ENCODE measurements around the gene MED25. TPM values are rescaled to one million over a fixed set of nuclear protein-coding genes. Genes with fewer than 3 reads are reported as not detected.

MED25 gene
- polyA plus RNA-seq, 3 donors: 13.9 to 52.9 (median 18.5) TPM

DNA sequence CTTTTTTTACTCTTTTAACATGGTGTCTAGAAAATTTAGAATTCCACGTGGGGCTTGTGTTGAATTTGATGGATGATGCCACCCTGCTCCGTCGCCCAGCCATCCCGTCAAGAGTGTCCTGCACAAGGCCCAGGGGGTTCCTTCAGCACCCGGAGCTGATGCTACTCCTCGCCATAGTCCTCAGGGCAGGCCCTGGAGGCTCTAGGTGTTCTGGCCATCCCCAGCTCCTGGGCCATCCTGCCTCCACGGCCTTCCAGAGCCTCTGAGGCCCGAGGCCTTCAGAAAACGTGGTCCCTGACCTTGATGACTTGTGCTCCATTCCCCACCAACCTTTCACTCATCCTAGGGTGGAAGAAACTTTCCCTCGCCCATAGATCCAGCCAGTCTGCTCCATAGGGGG lies 55.7 kb downstream of the MED25 start:
- intact Hi-C loops (cut with micrococcal nuclease): no loop called here
- H3K4me1 ChIP-seq (ENCODE audit: control insufficient read depth in 1 of 2, insufficient read depth in 2 of 2, low read length in 2 of 2): peaks cover 34 to 39% of the 10 kb centered on the region in 2 donors
- no peak overlapping the region for H3K4me3 Mint-ChIP-seq

DNA sequence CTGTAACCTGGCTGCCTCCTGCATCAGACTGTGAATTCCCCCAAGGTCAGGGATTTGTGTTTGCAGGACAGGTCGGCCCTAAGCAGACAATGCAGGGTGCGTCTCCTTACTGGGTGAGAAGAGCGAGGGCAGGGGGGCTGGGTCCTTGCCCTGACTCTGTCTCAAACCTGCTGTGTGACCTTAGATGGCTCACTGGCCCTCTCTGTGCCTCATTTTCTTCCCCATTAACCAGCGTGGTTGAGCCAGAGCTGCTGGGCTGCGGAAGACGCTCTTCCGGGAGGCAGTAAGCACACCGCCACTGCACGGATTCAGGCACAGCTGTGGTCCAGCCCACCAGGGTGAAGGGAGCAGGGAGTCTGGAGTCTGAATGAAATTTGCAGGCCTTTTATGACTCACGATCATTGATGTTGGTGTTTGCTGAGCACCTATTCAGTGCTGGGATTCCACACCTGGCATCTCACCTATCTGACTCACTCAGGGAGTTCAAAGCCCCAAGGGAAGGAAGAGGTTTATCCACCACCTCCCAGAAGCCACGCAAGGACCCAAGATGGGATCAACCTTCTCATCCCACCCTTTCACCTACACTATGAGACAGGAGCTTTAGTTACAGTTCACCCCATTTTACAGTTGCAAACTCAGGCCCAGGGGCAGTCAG lies 56.5 kb downstream of the MED25 start:
- peaks cover 0 to 3% (median 0%) of the 10 kb centered on the region in 3 donors for H3K27me3 Mint-ChIP-seq (ENCODE audit: low read depth in 3 of 3)
- 96% methylated on average over 7 of the region's 11 CpGs for WGBS (ENCODE audit: insufficient coverage)
- H3K9me3 Mint-ChIP-seq: peaks cover 0 to 3% (median 0%) of the 10 kb centered on the region in 7 donors
- H3K27ac ChIP-seq (ENCODE audit: low read depth in 1 of 2, low read length in 2 of 2): peak overlapping the region in 1 of 2 donors; percentile 95
- H3K36me3 Mint-ChIP-seq: peaks cover 22 to 45% of the 10 kb centered on the region in 2 donors
- intact Hi-C loops (cut with micrococcal nuclease): loop anchor here in 1 of 2 donors (5.0 kb wide), 1 partner anchor 197 kb away; the partner anchor contains the start of gene PRMT1
- no peak overlapping the region for H3K9ac ChIP-seq (ENCODE audit: insufficient read depth, low read length, poor library complexity, severe bottlenecking)
- H3K27me3 ChIP-seq (ENCODE audit: control insufficient read depth in 2 of 2, insufficient read depth in 2 of 2, low read length in 2 of 2): no peaks in the 10 kb centered on the region
- H3K79me2 ChIP-seq (ENCODE audit: insufficient read depth, low read length): peaks cover 34% of the 10 kb centered on the region
- H3K4me3 Mint-ChIP-seq: no peak overlapping the region
- H3K36me3 ChIP-seq (replicated peaks in 1 of 2; ENCODE audit: control insufficient read depth in 1 of 2, insufficient read depth in 2 of 2, low read length in 2 of 2): peaks cover 0 to 4% of the 10 kb centered on the region in 2 donors
- H3K4me1 Mint-ChIP-seq: peaks cover 37% of the 10 kb centered on the region
- H3K9me3 ChIP-seq (replicated peaks in 1 of 2; ENCODE audit: control insufficient read depth in 1 of 2, insufficient read depth in 1 of 2, low read length in 2 of 2): no peaks in the 10 kb centered on the region
- H3K4me1 ChIP-seq (ENCODE audit: control insufficient read depth in 1 of 2, insufficient read depth in 2 of 2, low read length in 2 of 2): peaks cover 36 to 42% of the 10 kb centered on the region in 2 donors
- no peak overlapping the region for H3K4me3 ChIP-seq (replicated peaks in 1 of 3; ENCODE audit: low read depth in 2 of 3, low read length in 3 of 3)
- DNase-seq: no peak
- H2AFZ ChIP-seq (ENCODE audit: insufficient read depth, low read depth, low read length, poor library complexity, severe bottlenecking): no peak overlapping the region
- TF ChIP-seq, protein P1, sequence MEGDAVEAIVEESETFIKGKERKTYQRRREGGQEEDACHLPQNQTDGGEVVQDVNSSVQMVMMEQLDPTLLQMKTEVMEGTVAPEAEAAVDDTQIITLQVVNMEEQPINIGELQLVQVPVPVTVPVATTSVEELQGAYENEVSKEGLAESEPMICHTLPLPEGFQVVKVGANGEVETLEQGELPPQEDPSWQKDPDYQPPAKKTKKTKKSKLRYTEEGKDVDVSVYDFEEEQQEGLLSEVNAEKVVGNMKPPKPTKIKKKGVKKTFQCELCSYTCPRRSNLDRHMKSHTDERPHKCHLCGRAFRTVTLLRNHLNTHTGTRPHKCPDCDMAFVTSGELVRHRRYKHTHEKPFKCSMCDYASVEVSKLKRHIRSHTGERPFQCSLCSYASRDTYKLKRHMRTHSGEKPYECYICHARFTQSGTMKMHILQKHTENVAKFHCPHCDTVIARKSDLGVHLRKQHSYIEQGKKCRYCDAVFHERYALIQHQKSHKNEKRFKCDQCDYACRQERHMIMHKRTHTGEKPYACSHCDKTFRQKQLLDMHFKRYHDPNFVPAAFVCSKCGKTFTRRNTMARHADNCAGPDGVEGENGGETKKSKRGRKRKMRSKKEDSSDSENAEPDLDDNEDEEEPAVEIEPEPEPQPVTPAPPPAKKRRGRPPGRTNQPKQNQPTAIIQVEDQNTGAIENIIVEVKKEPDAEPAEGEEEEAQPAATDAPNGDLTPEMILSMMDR (IDR thresholded peaks at IDR 0.05): no peak
- H3K27ac Mint-ChIP-seq: peak overlapping the region in 3 of 7 donors; percentile 36 to 50 (median 50)
- H4K20me1 ChIP-seq (ENCODE audit: insufficient read depth, low read length): peaks cover 12% of the 10 kb centered on the region
- no peak overlapping the region for H3K4me2 ChIP-seq (replicated peaks; ENCODE audit: extremely low read depth, low read length, poor library complexity, severe bottlenecking)

More for the DNA sequence above, 55.7 kb downstream of the MED25 start:
- peaks cover 34% of the 10 kb centered on the region for H3K4me1 Mint-ChIP-seq
- Histone ChIP-seq H4K20me1 (ENCODE audit: insufficient read depth, low read length) (peaks cover 10% of the 10 kb centered on the region), H3K9me3 (replicated peaks in 1 of 2; ENCODE audit: control insufficient read depth in 1 of 2, insufficient read depth in 1 of 2, low read length in 2 of 2) (no peaks in the 10 kb centered on the region), H3K9ac (ENCODE audit: insufficient read depth, low read length, poor library complexity, severe bottlenecking) (no peak overlapping the region), H3K4me3 (replicated peaks in 1 of 3; ENCODE audit: low read depth in 2 of 3, low read length in 3 of 3) (no peak overlapping the region), H3K36me3 (replicated peaks in 1 of 2; ENCODE audit: control insufficient read depth in 1 of 2, insufficient read depth in 2 of 2, low read length in 2 of 2) (no peaks in the 10 kb centered on the region), H2AFZ (ENCODE audit: insufficient read depth, low read depth, low read length, poor library complexity, severe bottlenecking) (no peak overlapping the region), H3K27me3 (ENCODE audit: control insufficient read depth in 2 of 2, insufficient read depth in 2 of 2, low read length in 2 of 2) (no peaks in the 10 kb centered on the region), H3K4me2 (replicated peaks; ENCODE audit: extremely low read depth, low read length, poor library complexity, severe bottlenecking) (no peak overlapping the region), H3K79me2 (ENCODE audit: insufficient read depth, low read length) (peaks cover 33% of the 10 kb centered on the region), H3K27ac (ENCODE audit: low read depth in 1 of 2, low read length in 2 of 2) (no peak overlapping the region)
- DNase-seq: no peak
- TF ChIP-seq, protein P1 (IDR thresholded peaks at IDR 0.05): no peak
- peaks cover 0 to under 1% (median 0%) of the 10 kb centered on the region in 7 donors for H3K9me3 Mint-ChIP-seq
- peaks cover 0 to 3% (median 0%) of the 10 kb centered on the region in 3 donors for H3K27me3 Mint-ChIP-seq (ENCODE audit: low read depth in 3 of 3)
- H3K27ac Mint-ChIP-seq: no peak overlapping the region
- 98% methylated on average over 6 of the region's 10 CpGs for WGBS (ENCODE audit: insufficient coverage)
- H3K36me3 Mint-ChIP-seq: peaks cover 16 to 41% of the 10 kb centered on the region in 2 donors
